HEK293 (cell line): ENCODE data around the gene SLC39A1.
A peak's percentile ranks its signal among the peaks of the same experiment; 100 is the strongest.

Experiments
- BCL6B ChIP-seq: fragments of 450-650 bp; formaldehyde crosslinking; IDR thresholded peaks from 2 replicates; pipeline ENCODE4 v1.5.1; 2017; ENCODE audit warnings: missing biosample characterization, missing genetic modification characterization
- FEZF1 ChIP-seq: fragments of 450-650 bp; formaldehyde crosslinking; IDR thresholded peaks from 2 replicates; pipeline ENCODE4 v1.5.1; 2016; ENCODE audit warnings: missing biosample characterization, missing genetic modification characterization
- GFI1B ChIP-seq: fragments of 450-650 bp; formaldehyde crosslinking; IDR thresholded peaks from 2 replicates; pipeline ENCODE4 v1.5.1; 2016; ENCODE audit warnings: missing biosample characterization, missing genetic modification characterization
- GLI2 ChIP-seq: fragments of 450-650 bp; formaldehyde crosslinking; IDR thresholded peaks from 2 replicates; pipeline ENCODE4; 2017; ENCODE audit warnings: missing biosample characterization, missing genetic modification characterization, low read depth, borderline replicate concordance
- REPIN1 ChIP-seq: fragments of 450-650 bp; formaldehyde crosslinking; IDR thresholded peaks from 2 replicates; pipeline ENCODE4 v1.5.1; 2017; ENCODE audit warnings: missing biosample characterization, missing genetic modification characterization, low read depth
- SP2 ChIP-seq: fragments of 450-650 bp; formaldehyde crosslinking; IDR thresholded peaks from 2 replicates; pipeline ENCODE4 v1.5.1; 2016; ENCODE audit warnings: missing biosample characterization, missing genetic modification characterization
- ZEB2 ChIP-seq: fragments of 450-650 bp; formaldehyde crosslinking; IDR thresholded peaks from 2 replicates; pipeline ENCODE4 v1.5.1; 2016; ENCODE audit warnings: missing biosample characterization, missing genetic modification characterization
- ZFP37 ChIP-seq: fragments of 450-650 bp; formaldehyde crosslinking; IDR thresholded peaks from 2 replicates; pipeline ENCODE4 v1.5.1; 2016; ENCODE audit warnings: missing biosample characterization, missing genetic modification characterization
- ZIC2 ChIP-seq: fragments of 450-650 bp; formaldehyde crosslinking; IDR thresholded peaks from 2 replicates; pipeline ENCODE4 v1.5.1; 2016; ENCODE audit warnings: missing biosample characterization, missing genetic modification characterization
- ZNF114 ChIP-seq: fragments of 450-650 bp; formaldehyde crosslinking; IDR thresholded peaks from 2 replicates; pipeline ENCODE4 v1.5.0; 2017; ENCODE audit warnings: missing biosample characterization, missing genetic modification characterization
- ZNF133 ChIP-seq: fragments of 450-650 bp; formaldehyde crosslinking; IDR thresholded peaks from 2 replicates; pipeline ENCODE4 v1.5.1; 2016; ENCODE audit warnings: missing biosample characterization, missing genetic modification characterization
- ZNF140 ChIP-seq: fragments of 450-650 bp; formaldehyde crosslinking; IDR thresholded peaks from 2 replicates; pipeline ENCODE4 v1.5.1; 2016; ENCODE audit warnings: missing biosample characterization, missing genetic modification characterization
- ZNF560 ChIP-seq: fragments of 450-650 bp; formaldehyde crosslinking; IDR thresholded peaks from 2 replicates; pipeline ENCODE4 v1.5.1; 2017; ENCODE audit warnings: missing biosample characterization, missing genetic modification characterization, borderline replicate concordance
- ZNF585B ChIP-seq: fragments of 450-650 bp; formaldehyde crosslinking; IDR thresholded peaks from 2 replicates; pipeline ENCODE4 v1.5.1; 2016; ENCODE audit warnings: missing biosample characterization, missing genetic modification characterization
- ZNF621 ChIP-seq: fragments of 450-650 bp; formaldehyde crosslinking; IDR thresholded peaks from 2 replicates; pipeline ENCODE4 v1.5.1; 2017; ENCODE audit warnings: missing biosample characterization, missing genetic modification characterization
- ZNF623 ChIP-seq: fragments of 450-650 bp; formaldehyde crosslinking; IDR thresholded peaks from 2 replicates; pipeline ENCODE4 v1.5.1; 2016; ENCODE audit warnings: missing biosample characterization, missing genetic modification characterization
- ZNF624 ChIP-seq: fragments of 450-650 bp; formaldehyde crosslinking; IDR thresholded peaks from 2 replicates; pipeline ENCODE4 v1.5.1; 2017; ENCODE audit warnings: missing biosample characterization, missing genetic modification characterization
- TF ChIP-seq, protein P1 (sequence below): fragments of 450-650 bp; formaldehyde crosslinking; IDR thresholded peaks from 2 replicates; pipeline ENCODE4 v1.5.1; 2016; ENCODE audit warnings: missing biosample characterization, missing genetic modification characterization
- TF ChIP-seq, protein P2 (sequence below): fragments of 450-650 bp; formaldehyde crosslinking; IDR thresholded peaks from 2 replicates; pipeline ENCODE4 v1.5.1; 2017; ENCODE audit warnings: missing biosample characterization, missing genetic modification characterization
- TF ChIP-seq, protein P3 (sequence below): fragments of 450-650 bp; formaldehyde crosslinking; IDR thresholded peaks from 2 replicates; pipeline ENCODE4 v1.5.1; 2016; ENCODE audit warnings: missing biosample characterization, missing genetic modification characterization
- TF ChIP-seq, protein P4 (sequence below): fragments of 450-650 bp; formaldehyde crosslinking; IDR thresholded peaks from 2 replicates; pipeline ENCODE4 v1.5.1; 2016; ENCODE audit warnings: missing biosample characterization, missing genetic modification characterization
- TF ChIP-seq, protein P5 (sequence below): fragments of 450-650 bp; formaldehyde crosslinking; IDR thresholded peaks from 2 replicates; pipeline ENCODE4 v1.5.1; 2016; ENCODE audit warnings: missing biosample characterization, missing genetic modification characterization
- TF ChIP-seq, protein P6 (sequence below): sonication (generic); formaldehyde crosslinking; IDR thresholded peaks from 2 replicates; pipeline ENCODE4 v1.8.1; 2022; ENCODE audit warnings: mild to moderate bottlenecking, moderate library complexity, missing genetic modification reagents

The SLC39A1 gene

DNA sequence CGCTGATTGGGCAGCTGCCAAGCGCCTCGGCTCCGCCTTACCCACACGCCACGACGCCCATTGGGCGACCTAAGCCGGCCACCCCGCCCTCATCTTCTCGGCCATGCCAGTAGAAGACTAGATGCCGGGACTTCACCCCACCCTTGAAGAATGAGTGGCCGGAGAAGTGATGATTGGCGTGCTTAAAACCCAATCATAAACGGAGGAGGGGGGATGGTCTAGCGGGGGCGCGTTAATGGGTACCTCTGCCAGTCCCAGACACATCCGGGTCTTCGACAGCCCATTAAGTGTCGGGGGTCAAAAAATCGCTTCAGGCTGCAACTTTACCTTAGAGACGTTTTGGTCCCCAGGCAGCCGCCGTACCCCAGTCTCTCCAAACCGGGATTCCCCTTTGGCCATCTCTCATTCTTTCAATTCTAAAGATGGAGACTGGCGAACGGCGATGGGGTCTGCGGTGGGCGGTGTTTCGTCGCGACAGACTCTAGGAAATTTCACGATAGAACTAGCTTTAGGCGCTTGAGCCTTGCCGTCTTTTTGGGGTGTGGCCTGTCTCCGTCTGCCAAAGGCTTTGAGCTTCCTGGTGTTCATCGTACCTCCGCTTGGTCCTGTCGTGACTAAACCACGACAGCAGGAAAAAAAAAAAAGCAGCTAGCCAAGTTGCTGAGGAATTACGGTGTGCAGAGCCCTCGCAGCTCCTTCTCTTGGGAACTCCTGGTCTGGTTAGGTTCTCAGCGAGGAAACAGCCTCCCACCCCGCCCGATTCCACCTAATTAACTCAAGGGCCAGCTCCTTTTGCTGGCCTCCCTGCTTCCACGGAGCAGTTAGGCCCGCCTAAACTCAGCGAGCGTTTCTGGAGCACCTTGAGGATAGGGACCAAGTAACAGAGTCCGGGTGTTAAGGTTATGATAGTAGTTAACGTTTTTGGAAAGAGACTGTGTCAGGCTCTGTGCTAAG is 40.1 kb downstream of the SLC39A1 start, which contains the start of gene GATAD2B (continued):
- TF ChIP-seq, protein P1, sequence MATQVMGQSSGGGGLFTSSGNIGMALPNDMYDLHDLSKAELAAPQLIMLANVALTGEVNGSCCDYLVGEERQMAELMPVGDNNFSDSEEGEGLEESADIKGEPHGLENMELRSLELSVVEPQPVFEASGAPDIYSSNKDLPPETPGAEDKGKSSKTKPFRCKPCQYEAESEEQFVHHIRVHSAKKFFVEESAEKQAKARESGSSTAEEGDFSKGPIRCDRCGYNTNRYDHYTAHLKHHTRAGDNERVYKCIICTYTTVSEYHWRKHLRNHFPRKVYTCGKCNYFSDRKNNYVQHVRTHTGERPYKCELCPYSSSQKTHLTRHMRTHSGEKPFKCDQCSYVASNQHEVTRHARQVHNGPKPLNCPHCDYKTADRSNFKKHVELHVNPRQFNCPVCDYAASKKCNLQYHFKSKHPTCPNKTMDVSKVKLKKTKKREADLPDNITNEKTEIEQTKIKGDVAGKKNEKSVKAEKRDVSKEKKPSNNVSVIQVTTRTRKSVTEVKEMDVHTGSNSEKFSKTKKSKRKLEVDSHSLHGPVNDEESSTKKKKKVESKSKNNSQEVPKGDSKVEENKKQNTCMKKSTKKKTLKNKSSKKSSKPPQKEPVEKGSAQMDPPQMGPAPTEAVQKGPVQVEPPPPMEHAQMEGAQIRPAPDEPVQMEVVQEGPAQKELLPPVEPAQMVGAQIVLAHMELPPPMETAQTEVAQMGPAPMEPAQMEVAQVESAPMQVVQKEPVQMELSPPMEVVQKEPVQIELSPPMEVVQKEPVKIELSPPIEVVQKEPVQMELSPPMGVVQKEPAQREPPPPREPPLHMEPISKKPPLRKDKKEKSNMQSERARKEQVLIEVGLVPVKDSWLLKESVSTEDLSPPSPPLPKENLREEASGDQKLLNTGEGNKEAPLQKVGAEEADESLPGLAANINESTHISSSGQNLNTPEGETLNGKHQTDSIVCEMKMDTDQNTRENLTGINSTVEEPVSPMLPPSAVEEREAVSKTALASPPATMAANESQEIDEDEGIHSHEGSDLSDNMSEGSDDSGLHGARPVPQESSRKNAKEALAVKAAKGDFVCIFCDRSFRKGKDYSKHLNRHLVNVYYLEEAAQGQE, result 0 out of 2 replicates have a peak, but pooled peaks have one; percentile 55
- TF ChIP-seq, protein P2, sequence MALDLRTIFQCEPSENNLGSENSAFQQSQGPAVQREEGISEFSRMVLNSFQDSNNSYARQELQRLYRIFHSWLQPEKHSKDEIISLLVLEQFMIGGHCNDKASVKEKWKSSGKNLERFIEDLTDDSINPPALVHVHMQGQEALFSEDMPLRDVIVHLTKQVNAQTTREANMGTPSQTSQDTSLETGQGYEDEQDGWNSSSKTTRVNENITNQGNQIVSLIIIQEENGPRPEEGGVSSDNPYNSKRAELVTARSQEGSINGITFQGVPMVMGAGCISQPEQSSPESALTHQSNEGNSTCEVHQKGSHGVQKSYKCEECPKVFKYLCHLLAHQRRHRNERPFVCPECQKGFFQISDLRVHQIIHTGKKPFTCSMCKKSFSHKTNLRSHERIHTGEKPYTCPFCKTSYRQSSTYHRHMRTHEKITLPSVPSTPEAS, result no peak; the same call in 1 of the 2 replicates
- TF ChIP-seq ZNF621 (tag by site-specific recombination), result no peak
- TF ChIP-seq GLI2 (tag by site-specific recombination), result no peak
- TF ChIP-seq ZNF133 (tag by site-specific recombination), result no peak
- no peak for TF ChIP-seq REPIN1 (tag by site-specific recombination)
- no peak for TF ChIP-seq ZNF624 (tag by site-specific recombination)
- TF ChIP-seq ZEB2 (tag by site-specific recombination), result peak; percentile 86
- TF ChIP-seq ZNF114, result no peak
- no peak for TF ChIP-seq ZNF560 (tag by site-specific recombination)
- no peak for TF ChIP-seq GFI1B (tag by site-specific recombination)
- TF ChIP-seq, protein P3, sequence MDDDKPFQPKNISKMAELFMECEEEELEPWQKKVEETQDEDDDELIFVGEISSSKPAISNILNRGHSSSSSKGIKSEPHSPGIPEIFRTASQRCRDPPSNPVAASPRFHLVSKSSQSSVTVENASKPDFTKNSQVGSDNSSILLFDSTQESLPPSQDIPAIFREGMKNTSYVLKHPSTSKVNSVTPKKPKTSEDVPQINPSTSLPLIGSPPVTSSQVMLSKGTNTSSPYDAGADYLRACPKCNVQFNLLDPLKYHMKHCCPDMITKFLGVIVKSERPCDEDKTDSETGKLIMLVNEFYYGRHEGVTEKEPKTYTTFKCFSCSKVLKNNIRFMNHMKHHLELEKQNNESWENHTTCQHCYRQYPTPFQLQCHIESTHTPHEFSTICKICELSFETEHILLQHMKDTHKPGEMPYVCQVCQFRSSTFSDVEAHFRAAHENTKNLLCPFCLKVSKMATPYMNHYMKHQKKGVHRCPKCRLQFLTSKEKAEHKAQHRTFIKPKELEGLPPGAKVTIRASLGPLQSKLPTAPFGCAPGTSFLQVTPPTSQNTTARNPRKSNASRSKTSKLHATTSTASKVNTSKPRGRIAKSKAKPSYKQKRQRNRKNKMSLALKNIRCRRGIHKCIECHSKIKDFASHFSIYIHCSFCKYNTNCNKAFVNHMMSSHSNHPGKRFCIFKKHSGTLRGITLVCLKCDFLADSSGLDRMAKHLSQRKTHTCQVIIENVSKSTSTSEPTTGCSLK (tag by site-specific recombination), result no peak
- TF ChIP-seq, protein P4, sequence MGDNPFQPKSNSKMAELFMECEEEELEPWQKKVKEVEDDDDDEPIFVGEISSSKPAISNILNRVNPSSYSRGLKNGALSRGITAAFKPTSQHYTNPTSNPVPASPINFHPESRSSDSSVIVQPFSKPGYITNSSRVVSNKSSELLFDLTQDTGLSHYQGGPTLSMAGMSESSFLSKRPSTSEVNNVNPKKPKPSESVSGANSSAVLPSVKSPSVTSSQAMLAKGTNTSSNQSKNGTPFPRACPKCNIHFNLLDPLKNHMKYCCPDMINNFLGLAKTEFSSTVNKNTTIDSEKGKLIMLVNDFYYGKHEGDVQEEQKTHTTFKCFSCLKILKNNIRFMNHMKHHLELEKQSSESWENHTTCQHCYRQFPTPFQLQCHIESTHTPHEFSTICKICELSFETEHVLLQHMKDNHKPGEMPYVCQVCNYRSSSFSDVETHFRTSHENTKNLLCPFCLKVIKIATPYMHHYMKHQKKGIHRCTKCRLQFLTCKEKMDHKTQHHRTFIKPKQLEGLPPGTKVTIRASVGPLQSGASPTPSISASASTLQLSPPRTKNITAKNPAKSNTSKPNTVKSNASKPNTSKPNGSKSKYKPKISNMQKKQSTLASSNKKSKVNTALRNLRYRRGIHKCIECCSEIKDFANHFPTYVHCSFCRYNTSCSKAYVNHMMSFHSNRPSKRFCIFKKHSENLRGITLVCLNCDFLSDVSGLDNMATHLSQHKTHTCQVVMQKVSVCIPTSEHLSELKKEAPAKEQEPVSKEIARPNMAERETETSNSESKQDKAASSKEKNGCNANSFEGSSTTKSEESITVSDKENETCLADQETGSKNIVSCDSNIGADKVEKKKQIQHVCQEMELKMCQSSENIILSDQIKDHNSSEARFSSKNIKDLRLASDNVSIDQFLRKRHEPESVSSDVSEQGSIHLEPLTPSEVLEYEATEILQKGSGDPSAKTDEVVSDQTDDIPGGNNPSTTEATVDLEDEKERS (tag by site-specific recombination), result no peak
- 0 out of 2 replicates have a peak, but pooled peaks have one; percentile 7 for TF ChIP-seq FEZF1 (tag by site-specific recombination)
- no peak; the same call in 1 of the 2 replicates for TF ChIP-seq ZFP37 (tag by site-specific recombination)
- no peak for TF ChIP-seq BCL6B
- TF ChIP-seq ZNF585B, result no peak; the same call in 1 of the 2 replicates
- TF ChIP-seq ZNF623, result 0 out of 2 replicates have a peak, but pooled peaks have one; percentile 32
- TF ChIP-seq, protein P5, sequence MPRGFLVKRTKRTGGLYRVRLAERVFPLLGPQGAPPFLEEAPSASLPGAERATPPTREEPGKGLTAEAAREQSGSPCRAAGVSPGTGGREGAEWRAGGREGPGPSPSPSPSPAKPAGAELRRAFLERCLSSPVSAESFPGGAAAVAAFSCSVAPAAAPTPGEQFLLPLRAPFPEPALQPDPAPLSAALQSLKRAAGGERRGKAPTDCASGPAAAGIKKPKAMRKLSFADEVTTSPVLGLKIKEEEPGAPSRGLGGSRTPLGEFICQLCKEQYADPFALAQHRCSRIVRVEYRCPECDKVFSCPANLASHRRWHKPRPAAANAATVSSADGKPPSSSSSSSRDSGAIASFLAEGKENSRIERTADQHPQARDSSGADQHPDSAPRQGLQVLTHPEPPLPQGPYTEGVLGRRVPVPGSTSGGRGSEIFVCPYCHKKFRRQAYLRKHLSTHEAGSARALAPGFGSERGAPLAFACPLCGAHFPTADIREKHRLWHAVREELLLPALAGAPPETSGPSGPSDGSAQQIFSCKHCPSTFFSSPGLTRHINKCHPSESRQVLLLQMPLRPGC (tag by site-specific recombination), result no peak
- TF ChIP-seq SP2 (tag by site-specific recombination), result peak; percentile 97
- no peak for TF ChIP-seq ZIC2
- TF ChIP-seq, protein P6, sequence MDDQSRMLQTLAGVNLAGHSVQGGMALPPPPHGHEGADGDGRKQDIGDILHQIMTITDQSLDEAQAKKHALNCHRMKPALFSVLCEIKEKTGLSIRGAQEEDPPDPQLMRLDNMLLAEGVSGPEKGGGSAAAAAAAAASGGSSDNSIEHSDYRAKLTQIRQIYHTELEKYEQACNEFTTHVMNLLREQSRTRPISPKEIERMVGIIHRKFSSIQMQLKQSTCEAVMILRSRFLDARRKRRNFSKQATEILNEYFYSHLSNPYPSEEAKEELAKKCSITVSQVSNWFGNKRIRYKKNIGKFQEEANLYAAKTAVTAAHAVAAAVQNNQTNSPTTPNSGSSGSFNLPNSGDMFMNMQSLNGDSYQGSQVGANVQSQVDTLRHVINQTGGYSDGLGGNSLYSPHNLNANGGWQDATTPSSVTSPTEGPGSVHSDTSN, result peak; percentile 95
- TF ChIP-seq ZNF140, result no peak
